K562 treated with DMSO at 1 percent for 24 hours (cell line): ENCODE data around the gene HS3ST1. TPM values are rescaled to one million over a fixed set of nuclear protein-coding genes. Genes with fewer than 3 reads are reported as not detected.

Experiments used
- total RNA-seq: library from RNA; unstranded; fragments of 300-600 nt; gene quantifications from 2 replicates; pipeline ENCODE4 v1.2.3, GENCODE V29; 2022; ENCODE audit warnings: low read depth; ENCODE audit not compliant: insufficient read depth

The HS3ST1 gene
- not detected in 2 replicates for total RNA-seq

GRCh38 chr4:11428231-11428898 is at the start of gene HS3ST1:
Gene HS3ST1 (minus strand): TSS chr4:11428894. CDS start chr4:11400005, 28,889 bp downstream.

